Stimulated activated CD4-positive, alpha-beta T cell treated with anti-CD3 and anti-CD28 coated beads, TNF-alpha, amount 100 ng/mL, for 1 hour (primary cell): ENCODE measurements around the gene MORN1.

Experiments
- DNase-seq, 3 donors: peaks; one replicate each; pipeline ENCODE4 v3.0.0-alpha.2; 2020; ENCODE audit warnings: low read depth in 3 of 3, low spot score in 1 of 3

MORN1 gene

DNA sequence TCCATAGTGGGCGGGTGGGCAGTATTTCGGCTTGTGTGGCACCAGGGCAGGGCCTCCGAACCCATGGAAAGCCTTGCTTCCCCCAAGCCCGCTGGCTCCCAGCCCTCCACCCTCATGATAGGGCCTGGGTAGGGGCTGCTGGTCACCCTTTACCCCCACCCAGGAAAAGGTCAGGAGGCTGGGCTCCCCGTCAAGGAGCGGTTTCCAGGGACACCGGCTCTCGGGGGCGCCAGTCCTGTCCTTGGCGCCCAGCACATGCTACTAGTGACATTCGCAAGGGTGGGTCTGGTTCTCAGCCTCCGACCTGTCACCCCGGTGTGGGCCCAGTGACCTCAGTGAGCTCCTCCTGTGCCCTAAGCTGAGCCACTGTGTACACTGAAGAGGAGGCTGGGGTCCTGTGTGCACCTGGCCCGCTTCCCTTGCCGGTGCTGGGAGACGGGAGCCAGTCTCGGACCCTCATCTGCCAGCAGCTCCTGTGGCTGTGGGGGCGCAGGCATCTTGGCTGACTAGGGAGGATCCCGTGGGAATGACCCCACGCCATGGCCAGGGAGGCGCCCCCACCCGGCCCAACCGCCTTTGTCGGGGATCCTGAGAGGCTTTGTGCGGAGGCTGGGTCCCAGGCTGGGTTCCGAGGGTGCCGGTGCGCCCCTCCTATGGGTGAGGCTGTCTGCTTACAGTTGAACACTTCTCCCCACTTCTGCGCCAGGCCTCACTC lies 108.6 kb downstream of the MORN1 start:
- no peak for DNase-seq

DNA sequence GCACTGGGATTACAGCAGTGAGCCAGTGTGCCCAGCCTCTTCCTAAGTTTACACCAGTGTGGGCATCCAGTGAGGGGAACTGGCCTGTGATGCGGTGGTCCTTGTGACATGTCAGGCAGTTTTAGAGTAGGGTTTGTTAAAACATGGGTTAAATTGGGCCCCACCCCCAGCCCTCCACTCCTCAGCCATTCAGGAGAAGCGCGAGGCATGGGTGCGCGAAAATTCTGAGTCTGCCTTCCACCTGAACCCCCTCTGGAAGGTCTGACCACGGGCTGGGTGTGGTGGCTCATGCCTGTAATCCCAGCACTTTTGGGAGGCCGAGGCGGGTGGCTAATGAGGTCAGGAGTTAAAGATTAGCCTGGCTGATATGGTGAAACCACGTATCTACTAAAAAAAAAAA lies 111.5 kb downstream of the MORN1 start:
- DNase-seq: no peak

DNA sequence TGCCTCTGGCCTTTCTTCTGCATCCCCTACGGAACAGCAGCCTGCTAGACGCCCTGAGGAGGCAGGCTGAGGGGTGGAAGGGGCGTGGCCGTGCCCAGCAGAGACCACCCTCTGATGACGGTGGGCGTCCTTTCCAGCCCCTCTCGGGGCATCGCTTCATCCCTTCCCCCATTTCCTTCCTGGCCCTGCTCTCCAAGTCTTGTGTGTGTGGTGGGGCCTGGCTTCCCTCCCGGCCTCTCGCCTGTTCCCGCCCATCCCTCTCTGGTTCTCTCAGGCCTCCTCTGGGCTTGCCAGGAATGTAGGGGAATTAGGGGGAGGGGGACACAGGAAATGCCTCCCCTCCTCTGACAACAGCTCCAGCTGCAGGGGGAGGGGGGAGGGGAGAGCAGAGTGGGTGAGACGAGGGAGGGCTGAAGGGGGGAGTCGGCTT lies 112.1 kb downstream of the MORN1 start:
- no peak for DNase-seq

DNA sequence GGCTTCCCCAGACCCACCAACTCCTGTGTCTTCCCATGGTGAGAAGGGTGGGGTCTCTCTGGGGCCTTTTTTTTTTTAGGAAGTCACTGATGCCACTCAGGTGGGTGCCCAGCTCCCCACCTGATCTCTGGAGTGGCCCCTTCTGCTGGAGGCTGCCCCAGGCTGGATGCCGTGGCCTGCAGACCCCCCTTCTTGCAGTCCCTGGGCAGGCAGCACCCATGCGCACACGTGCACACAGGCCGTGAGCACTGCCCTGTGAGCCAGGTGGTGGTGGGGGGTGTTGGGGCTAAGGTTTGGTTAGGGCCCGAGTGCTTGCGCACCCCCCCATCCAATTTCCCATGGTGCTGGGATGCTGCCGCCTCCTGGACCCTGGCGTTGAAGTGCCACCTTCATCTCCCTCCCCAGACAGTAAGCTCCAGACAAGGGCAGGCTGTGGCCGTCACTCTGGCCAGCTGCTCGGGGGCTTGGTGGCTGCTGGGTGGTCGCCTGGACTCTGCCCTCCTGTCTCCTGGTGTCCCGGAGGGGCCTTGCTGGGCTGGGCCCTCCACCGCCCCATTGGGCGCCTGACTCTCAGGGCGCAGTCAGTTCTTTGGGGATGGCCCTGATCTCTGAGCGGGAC lies 112.7 kb downstream of the MORN1 start:
- no peak for DNase-seq

DNA sequence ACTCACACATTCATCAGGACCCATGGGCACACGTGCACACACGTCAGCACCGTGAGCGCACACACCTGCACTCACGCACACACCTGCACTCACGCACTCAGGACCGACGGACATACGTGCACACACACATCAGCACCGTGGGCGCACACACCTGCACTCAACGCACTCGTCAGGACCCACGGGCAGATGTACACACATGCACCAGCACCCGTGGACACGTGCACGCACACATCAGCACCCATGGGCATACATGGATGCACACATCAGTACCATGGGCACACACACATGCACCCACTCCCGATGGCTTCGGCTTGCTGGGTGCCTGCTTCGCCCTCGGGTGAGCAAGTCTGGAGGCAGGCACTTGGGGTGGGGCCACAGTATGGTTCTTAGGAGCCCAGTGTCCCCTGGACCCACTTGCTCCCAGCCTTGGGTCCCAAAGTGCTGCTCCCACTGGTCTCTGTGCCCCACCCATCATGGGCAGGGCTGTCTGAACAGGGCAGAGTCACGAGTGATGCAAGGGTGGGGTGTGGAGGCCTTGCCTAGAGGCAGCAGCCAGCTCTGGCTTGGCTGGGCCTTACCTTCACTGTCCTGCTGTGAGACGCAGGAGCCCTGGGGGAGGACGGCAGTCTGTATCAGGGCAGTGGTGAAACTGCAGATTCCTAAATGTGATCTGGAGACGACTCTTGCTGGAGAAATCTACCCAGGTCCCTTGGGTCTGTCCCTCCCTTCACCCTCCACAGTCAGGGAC lies 113.4 kb downstream of the MORN1 start:
- no peak for DNase-seq

DNA sequence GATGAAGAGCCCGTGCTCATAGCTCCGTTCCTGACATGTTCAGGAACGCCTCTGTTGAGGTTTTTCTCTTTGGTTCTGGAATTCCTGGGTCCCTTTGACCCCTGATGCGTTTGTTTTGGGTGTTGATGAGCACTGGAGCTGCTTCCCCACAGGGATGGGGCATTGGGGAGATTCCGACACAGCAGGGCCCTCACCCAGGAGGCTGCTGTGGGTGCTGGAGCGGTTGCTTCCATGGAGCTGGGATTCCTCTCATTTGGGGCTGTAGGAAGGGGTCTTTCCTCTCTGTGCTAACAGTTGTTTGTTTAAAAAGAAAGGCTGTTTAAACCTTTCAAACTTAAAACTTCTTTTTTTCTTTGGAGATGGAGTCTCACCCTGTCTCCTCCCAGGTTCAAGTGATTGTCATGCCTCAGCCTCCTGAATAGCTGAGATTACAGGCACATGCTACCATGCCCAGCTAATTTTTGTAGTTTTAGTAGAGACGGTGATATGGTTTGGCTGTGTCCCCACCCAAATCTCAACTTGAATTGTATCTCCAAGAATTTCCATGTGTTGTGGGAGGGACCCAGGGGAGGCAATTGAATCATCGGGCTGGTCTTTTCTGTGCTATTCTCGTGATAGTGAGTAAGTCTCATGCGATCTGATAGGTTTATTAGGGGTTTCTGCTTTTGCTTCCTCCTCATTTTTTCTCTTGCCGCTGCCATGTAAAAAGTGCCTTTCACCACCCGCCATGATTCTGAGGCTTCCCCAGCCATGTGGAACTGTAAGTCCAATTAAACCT lies 114.4 kb downstream of the MORN1 start:
- no peak for DNase-seq

DNA sequence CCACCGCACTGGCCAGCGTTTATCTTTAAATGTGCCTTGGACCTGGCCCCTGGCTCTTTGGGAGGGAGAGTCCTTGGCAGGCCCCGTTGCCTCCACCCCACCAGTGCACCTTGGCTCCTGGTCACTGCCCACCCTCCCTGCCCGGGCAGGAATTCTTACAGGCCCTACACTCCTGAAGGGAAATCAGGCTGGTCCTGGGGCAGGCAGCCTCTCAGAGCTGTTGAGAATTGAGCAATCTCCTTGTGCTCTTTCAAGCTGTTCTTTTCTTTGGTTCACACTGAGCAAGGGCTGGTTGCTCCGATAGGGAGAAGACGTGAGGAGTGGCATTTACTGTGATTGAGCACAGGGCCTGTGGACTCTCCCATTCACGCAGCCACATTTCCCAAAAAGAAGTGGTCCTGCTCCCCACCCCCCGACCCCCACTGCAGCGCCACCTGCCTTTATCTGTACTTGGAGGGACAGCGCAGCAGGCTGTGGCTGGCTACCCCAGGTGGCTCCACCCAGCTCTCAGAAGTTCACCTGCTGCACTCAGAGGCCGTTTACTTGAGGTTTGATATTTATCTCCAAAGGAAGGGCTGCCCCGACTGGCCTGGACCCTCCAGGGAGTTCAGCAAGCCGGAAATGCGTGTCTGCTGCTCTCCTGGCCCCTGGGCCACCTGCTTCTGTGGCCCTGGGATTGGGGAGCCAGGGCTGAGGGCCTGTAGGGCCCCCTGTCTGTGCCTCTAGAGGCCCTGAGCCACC lies 115.4 kb downstream of the MORN1 start:
- no peak for DNase-seq

DNA sequence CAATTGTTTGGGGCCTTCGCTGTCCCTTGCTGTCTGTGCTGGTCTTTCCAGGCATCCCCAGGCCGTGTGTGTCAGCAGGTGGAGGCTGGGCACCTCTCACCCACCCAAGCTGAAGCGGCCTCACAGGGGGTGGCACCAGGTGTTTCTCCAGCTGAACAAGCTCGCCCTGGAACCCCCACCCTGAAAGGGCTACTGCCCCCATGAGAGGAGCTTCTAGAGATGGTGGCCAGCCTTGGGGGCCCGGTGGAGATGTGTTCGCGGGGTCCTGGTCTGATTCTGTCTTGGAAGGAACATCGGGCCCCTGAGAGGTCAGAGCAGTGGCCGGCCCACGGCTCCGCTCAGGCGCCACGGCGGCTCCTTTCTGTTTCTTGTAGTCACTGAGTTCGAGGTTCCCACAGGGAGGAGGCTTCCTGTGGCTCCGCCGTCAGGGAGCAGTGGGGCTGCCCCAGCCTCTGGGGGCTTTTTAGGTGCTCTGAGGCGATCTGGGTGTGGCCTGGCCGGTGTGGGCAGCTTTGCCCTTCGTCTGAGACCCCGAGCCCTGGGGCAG lies 116.4 kb downstream of the MORN1 start:
- DNase-seq: no peak

DNA sequence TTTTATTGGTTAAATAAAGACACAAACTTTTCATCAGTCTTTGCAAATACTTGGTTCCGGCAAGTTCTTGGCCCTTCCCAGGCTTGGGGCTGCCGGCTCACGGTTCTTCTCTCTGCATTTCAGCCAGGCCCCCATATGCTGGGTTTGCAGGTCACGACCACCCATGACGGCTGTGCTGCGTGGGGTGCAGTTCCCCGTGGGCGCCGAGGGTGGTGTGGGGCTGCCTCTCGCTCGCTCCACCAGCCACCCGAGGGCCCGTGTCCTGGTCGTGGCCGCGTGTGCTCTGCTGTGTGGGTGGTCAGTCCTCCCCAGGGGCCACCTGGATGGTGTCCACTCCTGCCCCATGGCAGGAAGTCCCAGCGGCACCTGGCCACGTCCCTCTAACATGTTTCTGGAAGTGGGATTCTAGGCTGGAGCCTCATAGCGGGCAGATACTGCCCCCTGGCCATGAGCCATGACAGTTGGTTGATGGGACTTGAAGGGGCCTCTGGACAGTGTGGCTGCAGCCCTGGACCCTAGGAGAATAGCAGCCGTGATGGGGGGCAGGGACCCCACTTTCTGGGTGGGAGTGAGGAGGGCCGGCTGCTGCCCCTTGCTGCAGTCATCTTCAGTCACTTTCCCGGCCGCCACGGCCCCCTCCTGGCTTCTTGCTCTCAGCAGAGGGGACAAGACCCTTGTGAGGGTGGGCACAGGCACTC lies 117.0 kb downstream of the MORN1 start:
- no peak for DNase-seq

DNA sequence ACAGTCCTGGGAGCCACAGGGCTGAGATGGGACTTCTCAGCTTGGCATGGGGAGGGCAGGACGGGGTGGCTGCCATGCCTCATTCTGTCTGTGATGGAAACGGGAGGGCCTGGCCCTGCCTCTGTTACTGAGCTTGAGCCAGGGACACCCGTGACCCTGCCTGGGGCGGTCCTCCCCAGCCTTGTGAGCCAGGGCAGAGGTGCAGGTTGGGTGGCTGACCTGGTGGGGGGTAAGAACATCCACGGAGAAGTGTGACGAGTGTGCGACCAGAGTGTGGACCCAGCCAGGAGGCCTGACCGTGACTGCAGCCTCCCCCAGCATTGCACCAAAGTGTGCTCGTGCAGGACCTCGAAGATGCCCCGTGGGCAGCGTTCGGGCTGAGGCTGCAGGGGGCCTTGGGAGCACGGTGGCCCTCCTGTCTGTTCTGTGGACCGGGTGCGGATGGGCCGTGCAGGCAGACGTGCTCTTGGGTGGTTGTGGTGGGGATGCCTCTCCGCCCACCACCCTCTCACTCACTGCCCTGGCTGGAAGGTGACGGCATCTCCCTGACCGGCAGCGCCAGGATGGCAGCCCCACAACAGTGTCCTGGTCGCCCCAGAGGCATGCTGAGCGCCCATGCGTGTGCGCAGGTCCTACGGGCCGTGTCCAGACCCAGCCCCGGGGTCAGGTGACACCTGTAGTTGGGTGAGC lies 117.8 kb downstream of the MORN1 start:
- DNase-seq: no peak

DNA sequence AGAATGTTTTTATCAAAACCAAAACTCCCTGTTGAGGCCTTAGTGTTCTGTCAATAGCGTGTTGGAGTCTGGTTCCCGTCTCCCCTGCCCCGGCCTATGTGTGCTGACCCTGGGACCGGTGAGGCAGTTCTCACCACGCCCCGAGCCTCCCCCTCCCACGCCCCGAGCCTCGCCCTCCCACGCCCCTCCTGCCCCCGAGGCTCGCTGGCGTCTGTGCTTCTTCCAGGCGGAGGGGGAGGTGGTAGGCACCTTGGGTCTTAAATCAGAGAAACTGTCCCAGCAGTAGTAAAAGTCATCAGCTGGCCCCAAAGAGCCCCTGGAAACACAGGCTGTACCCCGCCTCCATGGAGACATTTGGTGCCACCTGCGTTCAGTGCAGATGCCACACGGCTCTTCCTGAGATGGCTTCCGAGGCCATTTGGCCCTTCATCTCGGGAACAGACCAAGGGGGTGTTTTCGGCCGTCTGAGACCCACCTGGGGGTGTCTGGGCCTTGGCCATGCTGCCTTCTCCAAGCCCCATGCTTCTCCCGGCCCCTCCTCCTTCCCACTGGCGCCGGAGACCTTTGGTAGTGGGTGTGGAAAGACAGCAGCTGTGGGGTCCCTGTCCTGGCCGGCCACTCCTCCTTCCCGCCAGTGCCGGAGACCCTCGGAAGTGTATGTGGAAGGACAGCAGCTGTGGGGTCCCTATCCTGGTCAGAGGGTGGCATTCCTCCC lies 118.5 kb downstream of the MORN1 start:
- no peak for DNase-seq

DNA sequence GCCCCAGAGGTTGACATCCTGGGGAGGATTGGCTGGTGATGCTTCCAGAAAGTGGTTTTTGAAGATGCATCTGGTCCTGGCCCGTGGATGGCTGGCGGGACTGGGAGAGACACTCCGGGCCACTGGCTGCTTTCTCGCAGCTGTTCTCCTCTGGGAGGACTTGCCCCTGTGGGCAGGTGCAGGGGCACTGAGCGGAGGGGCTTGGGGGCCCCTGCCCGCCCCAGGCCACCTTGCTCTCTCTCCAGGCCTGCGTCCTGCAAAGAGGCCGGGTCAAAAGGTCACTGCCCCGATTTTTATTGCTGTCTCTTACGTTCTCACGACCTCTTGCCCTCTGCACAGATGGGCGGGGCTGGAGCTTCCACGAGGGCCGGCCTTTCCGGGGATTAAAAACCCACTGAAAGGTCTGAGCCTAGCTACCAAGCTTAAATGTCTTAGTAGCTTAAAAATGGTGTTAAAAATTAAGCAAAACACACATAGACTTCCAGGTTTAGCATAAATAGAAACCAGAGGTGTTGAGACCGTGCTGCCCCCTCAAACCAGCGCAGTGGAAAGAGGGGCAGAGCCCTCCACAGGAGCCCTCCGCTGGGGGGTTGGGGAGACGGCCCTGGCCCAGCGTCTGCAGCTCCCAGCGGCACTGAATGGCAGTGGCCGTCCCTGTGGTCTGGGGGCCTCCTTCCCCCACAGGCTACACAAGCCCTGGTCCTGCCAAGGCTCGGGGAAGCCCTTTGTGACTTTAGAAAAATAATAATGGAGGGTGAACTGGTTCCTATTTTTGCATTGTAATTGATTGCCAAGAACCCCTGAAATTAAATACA lies 119.3 kb downstream of the MORN1 start:
- no peak for DNase-seq
